GM12865 (cell line): Measurements from ENCODE around the gene SP9.

Experiments used
- DNase-seq: peaks from one replicate; pipeline ENCODE4 v3.0.0; 2010; ENCODE audit warnings: low read depth
- H3K4me3 ChIP-seq: 2 replicates; pipeline ENCODE4 v1.5.1; 2011; ENCODE audit warnings: mild to moderate bottlenecking, low read depth, low read length, control low read depth
- CTCF ChIP-seq: IDR thresholded peaks from 2 replicates; pipeline ENCODE4 v1.5.1; 2011; ENCODE audit warnings: low read length, control low read depth, low read depth, inconsistent platforms; ENCODE audit not compliant: insufficient read depth; ENCODE audit errors: missing control alignments

SP9 gene

GRCh38 chr2:174337337-174338146, 2.8 kb downstream of the SP9 start:
- peak overlapping the region; percentile 47 for H3K4me3 ChIP-seq
- TF ChIP-seq CTCF = no peak
- DNase-seq = no peak

- no peak for DNase-seq
- no peak for TF ChIP-seq CTCF
- no peak overlapping the region for H3K4me3 ChIP-seq
Measured at GRCh38 chr2:174338147-174338605, 3.4 kb downstream of the SP9 start.

- no peak for TF ChIP-seq CTCF
- DNase-seq = no peak
- no peak overlapping the region for H3K4me3 ChIP-seq
Measured at GRCh38 chr2:174338671-174339560, 4.2 kb downstream of the SP9 start.

- DNase-seq = no peak
Measured at GRCh38 chr2:174339561-174340399, 5.0 kb downstream of the SP9 start.

GRCh38 chr2:174340400-174341292, 5.9 kb downstream of the SP9 start:
- no peak overlapping the region for H3K4me3 ChIP-seq
- DNase-seq = no peak
- no peak for TF ChIP-seq CTCF

More at GRCh38 chr2:174339561-174340399, 5.0 kb downstream of the SP9 start:
- no peak for TF ChIP-seq CTCF
- no peak overlapping the region for H3K4me3 ChIP-seq
